Activated T-cell treated with anti-CD3 and anti-CD28 coated beads for 1 hour (primary cell): ENCODE results near the gene DENND1C.
"Not testable (repeated sequence)": the region's sequence is repeated elsewhere in the genome, so short reads cannot be mapped to it uniquely, and the experiment has no call there.

Source experiments
- DNase-seq: peaks from one replicate; pipeline ENCODE4 v3.0.0-alpha.2; 2020; ENCODE audit warnings: low read depth

DENND1C gene

GRCh38 chr19:6508028-6508771 is 26.6 kb upstream of the DENND1C start:
- not testable (repeated sequence) for DNase-seq

- no peak for DNase-seq
These were observed 22.0 kb upstream of the DENND1C start for GRCh38 chr19:6503407-6504201.

- peak; percentile 24 for DNase-seq
These were observed 20.4 kb upstream of the DENND1C start, which contains the start of gene TUBB4A for GRCh38 chr19:6501740-6502648. Gene TUBB4A (minus strand): TSS chr19:6502309. CDS start chr19:6502212, 97 bp downstream.

GRCh38 chr19:6500837-6501739 is 19.5 kb upstream of the DENND1C start:
- no peak for DNase-seq

- DNase-seq: no peak
These were observed 17.6 kb upstream of the DENND1C start for GRCh38 chr19:6499052-6499790.

GRCh38 chr19:6498294-6499036 is 16.9 kb upstream of the DENND1C start:
- no peak for DNase-seq

GRCh38 chr19:6495947-6496346 is 14.4 kb upstream of the DENND1C start:
- DNase-seq: no peak

GRCh38 chr19:6494438-6495036 is 12.9 kb upstream of the DENND1C start:
- DNase-seq: no peak

- DNase-seq: no peak
These were observed 10.4 kb upstream of the DENND1C start for GRCh38 chr19:6491802-6492592.

GRCh38 chr19:6490134-6490533 is 8.5 kb upstream of the DENND1C start:
- DNase-seq: no peak

GRCh38 chr19:6489278-6490061 is 7.9 kb upstream of the DENND1C start:
- DNase-seq: no peak

- no peak for DNase-seq
These were observed 3.2 kb upstream of the DENND1C start for GRCh38 chr19:6484831-6485230.

- DNase-seq: no peak
These were observed 2.6 kb upstream of the DENND1C start for GRCh38 chr19:6484230-6484629.

- no peak for DNase-seq
These were observed 1.6 kb upstream of the DENND1C start for GRCh38 chr19:6483235-6483634.

- no peak for DNase-seq
These were observed 728 bp upstream of the DENND1C start for GRCh38 chr19:6482343-6482686.

GRCh38 chr19:6480848-6481415 is 655 bp downstream of the DENND1C start:
- no peak for DNase-seq

GRCh38 chr19:6479836-6480398 is 1.7 kb downstream of the DENND1C start:
- DNase-seq: no peak
